ENCODE data around the gene ST6GALNAC3.
"Not testable (repeated sequence)": the region's sequence is repeated elsewhere in the genome, so short reads cannot be mapped to it uniquely, and the experiment has no call there.

Gene ST6GALNAC3

GRCh38 chr1:76341816-76342215 is 267.3 kb downstream of the ST6GALNAC3 start:
- not testable (repeated sequence) for DNase-seq (ENCODE audit: low spot score)

GRCh38 chr1:76343356-76343755 is 268.8 kb downstream of the ST6GALNAC3 start:
- no peak for DNase-seq (ENCODE audit: low spot score)

GRCh38 chr1:76351655-76352054 is 277.1 kb downstream of the ST6GALNAC3 start:
- no peak for DNase-seq (ENCODE audit: low spot score)

GRCh38 chr1:76352741-76353435 is 278.3 kb downstream of the ST6GALNAC3 start:
- DNase-seq (ENCODE audit: low spot score): no peak

GRCh38 chr1:76354236-76354635 is 279.7 kb downstream of the ST6GALNAC3 start:
- DNase-seq (ENCODE audit: low spot score): no peak

- no peak for DNase-seq (ENCODE audit: low spot score)
These were observed 292.2 kb downstream of the ST6GALNAC3 start for GRCh38 chr1:76366726-76367125.

- no peak for DNase-seq (ENCODE audit: low spot score)
These were observed 297.4 kb downstream of the ST6GALNAC3 start for GRCh38 chr1:76371941-76372340.

- no peak for DNase-seq (ENCODE audit: low spot score)
These were observed 299.5 kb downstream of the ST6GALNAC3 start for GRCh38 chr1:76374086-76374485.

- no peak for DNase-seq (ENCODE audit: low spot score)
These were observed 302.7 kb downstream of the ST6GALNAC3 start for GRCh38 chr1:76377247-76377646.

- no peak for DNase-seq (ENCODE audit: low spot score)
These were observed 305.0 kb downstream of the ST6GALNAC3 start for GRCh38 chr1:76379506-76379905.

- no peak for DNase-seq (ENCODE audit: low spot score)
These were observed 307.0 kb downstream of the ST6GALNAC3 start for GRCh38 chr1:76381450-76382097.

- DNase-seq (ENCODE audit: low spot score): no peak
These were observed 313.7 kb downstream of the ST6GALNAC3 start for GRCh38 chr1:76388261-76388660.

- DNase-seq (ENCODE audit: low spot score): no peak
These were observed 315.9 kb downstream of the ST6GALNAC3 start for GRCh38 chr1:76390456-76390855.

- DNase-seq (ENCODE audit: low spot score): no peak
These were observed 320.5 kb downstream of the ST6GALNAC3 start for GRCh38 chr1:76395059-76395458.

GRCh38 chr1:76402128-76402527 is 327.6 kb downstream of the ST6GALNAC3 start:
- no peak for DNase-seq (ENCODE audit: low spot score)

GRCh38 chr1:76408303-76408702 is 333.8 kb downstream of the ST6GALNAC3 start:
- no peak for DNase-seq (ENCODE audit: low spot score)

GRCh38 chr1:76410499-76410898 is 336.0 kb downstream of the ST6GALNAC3 start:
- no peak for DNase-seq (ENCODE audit: low spot score)

- no peak for DNase-seq (ENCODE audit: low spot score)
These were observed 344.0 kb downstream of the ST6GALNAC3 start for GRCh38 chr1:76418531-76418930.

- no peak for DNase-seq (ENCODE audit: low spot score)
These were observed 345.1 kb downstream of the ST6GALNAC3 start for GRCh38 chr1:76419603-76420002.

- DNase-seq (ENCODE audit: low spot score): no peak
These were observed 350.9 kb downstream of the ST6GALNAC3 start for GRCh38 chr1:76425201-76426145.

GRCh38 chr1:76426606-76427005 is 352.1 kb downstream of the ST6GALNAC3 start:
- DNase-seq (ENCODE audit: low spot score): no peak

- no peak for DNase-seq (ENCODE audit: low spot score)
These were observed 353.5 kb downstream of the ST6GALNAC3 start for GRCh38 chr1:76428028-76428427.

GRCh38 chr1:76430531-76430930 is 356.0 kb downstream of the ST6GALNAC3 start:
- DNase-seq (ENCODE audit: low spot score): no peak

All from GM03348 (cell line).